ENCODE data around the gene FBF1.

DNA sequence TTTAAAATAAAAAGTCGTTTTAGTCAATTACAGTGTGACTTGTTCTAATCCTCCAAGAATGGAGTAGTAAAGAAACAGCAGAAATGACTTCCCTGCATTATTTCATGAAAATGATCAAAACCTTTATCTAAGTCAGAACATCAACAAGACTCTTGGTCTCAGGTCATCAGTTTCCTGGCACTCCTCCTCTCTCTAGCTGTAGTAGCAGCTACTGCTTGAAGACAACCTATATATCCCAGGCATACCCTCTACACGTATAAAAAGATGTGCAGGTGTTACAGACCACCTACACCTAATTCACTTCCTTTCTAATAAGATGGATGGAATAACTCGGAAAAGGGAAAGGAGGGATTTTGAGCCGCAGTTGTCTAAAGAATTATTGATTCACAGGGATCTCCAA is 1.6 kb upstream of the FBF1 start:
- TF ChIP-seq, protein P1, sequence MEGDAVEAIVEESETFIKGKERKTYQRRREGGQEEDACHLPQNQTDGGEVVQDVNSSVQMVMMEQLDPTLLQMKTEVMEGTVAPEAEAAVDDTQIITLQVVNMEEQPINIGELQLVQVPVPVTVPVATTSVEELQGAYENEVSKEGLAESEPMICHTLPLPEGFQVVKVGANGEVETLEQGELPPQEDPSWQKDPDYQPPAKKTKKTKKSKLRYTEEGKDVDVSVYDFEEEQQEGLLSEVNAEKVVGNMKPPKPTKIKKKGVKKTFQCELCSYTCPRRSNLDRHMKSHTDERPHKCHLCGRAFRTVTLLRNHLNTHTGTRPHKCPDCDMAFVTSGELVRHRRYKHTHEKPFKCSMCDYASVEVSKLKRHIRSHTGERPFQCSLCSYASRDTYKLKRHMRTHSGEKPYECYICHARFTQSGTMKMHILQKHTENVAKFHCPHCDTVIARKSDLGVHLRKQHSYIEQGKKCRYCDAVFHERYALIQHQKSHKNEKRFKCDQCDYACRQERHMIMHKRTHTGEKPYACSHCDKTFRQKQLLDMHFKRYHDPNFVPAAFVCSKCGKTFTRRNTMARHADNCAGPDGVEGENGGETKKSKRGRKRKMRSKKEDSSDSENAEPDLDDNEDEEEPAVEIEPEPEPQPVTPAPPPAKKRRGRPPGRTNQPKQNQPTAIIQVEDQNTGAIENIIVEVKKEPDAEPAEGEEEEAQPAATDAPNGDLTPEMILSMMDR (IDR thresholded peaks at IDR 0.05) = no peak
- TF ChIP-seq POLR2A (IDR thresholded peaks at IDR 0.05) = no peak

All from thyroid gland (tissue), 4 donors.